GM18508 (cell line): ENCODE measurements around the gene PRICKLE2.

ENCODE experiments used
- ATAC-seq: cut with Tn5 transposase; IDR thresholded peaks from one replicate; pipeline ENCODE4 v1.9.1; 2021; ENCODE audit warnings: moderate number of reproducible peaks; ENCODE audit not compliant: insufficient read depth, unreplicated experiment

PRICKLE2 gene, protein sequence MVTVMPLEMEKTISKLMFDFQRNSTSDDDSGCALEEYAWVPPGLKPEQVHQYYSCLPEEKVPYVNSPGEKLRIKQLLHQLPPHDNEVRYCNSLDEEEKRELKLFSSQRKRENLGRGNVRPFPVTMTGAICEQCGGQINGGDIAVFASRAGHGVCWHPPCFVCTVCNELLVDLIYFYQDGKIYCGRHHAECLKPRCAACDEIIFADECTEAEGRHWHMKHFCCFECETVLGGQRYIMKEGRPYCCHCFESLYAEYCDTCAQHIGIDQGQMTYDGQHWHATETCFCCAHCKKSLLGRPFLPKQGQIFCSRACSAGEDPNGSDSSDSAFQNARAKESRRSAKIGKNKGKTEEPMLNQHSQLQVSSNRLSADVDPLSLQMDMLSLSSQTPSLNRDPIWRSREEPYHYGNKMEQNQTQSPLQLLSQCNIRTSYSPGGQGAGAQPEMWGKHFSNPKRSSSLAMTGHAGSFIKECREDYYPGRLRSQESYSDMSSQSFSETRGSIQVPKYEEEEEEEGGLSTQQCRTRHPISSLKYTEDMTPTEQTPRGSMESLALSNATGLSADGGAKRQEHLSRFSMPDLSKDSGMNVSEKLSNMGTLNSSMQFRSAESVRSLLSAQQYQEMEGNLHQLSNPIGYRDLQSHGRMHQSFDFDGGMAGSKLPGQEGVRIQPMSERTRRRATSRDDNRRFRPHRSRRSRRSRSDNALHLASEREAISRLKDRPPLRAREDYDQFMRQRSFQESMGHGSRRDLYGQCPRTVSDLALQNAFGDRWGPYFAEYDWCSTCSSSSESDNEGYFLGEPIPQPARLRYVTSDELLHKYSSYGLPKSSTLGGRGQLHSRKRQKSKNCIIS

DNA sequence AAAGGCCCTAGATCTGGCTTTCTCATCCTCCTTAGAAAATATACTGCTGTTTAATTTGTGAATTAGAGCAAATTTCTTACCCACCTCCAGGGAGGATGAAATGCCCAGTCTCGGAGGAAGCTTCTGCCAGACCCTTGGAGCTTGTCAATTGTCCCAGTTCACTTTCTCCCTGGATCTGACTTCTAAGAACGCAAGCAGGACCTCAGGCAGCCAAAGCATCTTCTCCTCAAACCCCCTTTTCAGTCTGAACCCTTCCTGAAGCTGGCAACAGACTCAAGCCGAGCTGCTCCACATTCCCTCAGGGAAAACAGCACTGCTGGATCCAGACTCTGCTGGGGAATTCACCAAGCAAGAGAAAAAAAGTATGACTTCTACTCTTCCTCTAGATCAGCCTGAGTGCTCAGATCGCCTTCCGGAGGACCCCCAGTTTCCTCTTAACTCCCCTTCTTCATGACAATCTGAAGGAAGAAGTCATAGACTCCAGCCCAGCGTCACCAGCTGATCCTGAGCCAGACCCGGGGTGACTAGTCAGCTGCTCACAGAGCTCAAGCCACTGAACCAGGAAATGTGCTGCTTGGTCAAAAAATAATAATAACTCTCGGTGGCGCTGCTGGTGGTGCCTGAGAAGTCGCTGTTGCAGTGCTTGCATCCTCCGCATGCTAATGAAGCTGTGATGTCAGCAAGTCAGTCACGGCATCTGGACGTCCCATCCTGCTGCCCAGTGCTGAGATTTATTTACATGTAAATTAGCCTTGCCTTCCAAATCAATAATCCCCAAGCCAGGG, at the start of gene PRICKLE2:
TSS of gene PRICKLE2 (minus strand) at position 641 of the 785 bp plus-strand sequence. CDS start 26,539 bp downstream, outside the sequence.
- no peak for ATAC-seq

GRCh38 chr3:64272842-64273241, 47.6 kb upstream of the PRICKLE2 start:
- no peak for ATAC-seq

DNA sequence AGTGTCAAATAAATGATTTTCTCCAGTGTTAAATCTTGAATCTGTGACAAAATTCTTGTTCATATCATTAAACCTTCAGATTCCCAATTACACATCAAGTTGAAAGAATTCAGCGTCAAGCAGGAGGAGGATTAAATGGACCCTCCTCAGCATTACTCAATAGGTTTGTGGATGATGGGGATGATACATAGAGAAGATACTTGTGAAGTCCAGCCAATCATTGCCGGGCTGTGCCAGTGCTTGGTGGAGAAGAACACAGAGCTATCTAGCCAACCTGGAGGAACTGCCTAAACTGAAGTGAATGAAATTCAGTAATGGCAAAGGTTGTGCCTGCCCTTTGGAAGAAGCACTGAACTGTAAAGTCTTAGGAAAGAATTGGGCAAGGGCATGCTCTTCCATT, 47.0 kb upstream of the PRICKLE2 start:
- ATAC-seq: no peak

GRCh38 chr3:64271631-64272030, 46.4 kb upstream of the PRICKLE2 start:
- no peak for ATAC-seq

DNA sequence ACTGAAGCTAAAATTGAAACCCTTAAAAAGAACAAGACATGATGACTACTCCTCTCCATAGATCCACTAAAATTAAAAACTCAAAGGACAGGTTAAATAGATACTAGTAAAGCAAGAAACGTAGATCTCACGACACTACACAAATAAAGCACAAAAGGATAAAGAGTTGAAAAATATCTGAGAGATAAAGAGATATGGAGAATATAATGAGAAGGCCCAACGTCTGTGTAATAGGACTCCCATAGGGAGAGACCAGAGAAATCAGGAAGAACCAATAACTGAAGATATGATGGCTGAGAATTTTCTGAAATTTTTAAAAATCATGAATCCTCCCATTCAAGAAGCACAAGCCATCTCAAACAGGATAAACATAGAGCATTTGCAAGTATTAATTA, 45.6 kb upstream of the PRICKLE2 start:
- ATAC-seq: no peak

GRCh38 chr3:64270142-64270865, 45.0 kb upstream of the PRICKLE2 start:
- ATAC-seq: no peak

GRCh38 chr3:64268926-64269325, 43.7 kb upstream of the PRICKLE2 start:
- ATAC-seq: no peak

DNA sequence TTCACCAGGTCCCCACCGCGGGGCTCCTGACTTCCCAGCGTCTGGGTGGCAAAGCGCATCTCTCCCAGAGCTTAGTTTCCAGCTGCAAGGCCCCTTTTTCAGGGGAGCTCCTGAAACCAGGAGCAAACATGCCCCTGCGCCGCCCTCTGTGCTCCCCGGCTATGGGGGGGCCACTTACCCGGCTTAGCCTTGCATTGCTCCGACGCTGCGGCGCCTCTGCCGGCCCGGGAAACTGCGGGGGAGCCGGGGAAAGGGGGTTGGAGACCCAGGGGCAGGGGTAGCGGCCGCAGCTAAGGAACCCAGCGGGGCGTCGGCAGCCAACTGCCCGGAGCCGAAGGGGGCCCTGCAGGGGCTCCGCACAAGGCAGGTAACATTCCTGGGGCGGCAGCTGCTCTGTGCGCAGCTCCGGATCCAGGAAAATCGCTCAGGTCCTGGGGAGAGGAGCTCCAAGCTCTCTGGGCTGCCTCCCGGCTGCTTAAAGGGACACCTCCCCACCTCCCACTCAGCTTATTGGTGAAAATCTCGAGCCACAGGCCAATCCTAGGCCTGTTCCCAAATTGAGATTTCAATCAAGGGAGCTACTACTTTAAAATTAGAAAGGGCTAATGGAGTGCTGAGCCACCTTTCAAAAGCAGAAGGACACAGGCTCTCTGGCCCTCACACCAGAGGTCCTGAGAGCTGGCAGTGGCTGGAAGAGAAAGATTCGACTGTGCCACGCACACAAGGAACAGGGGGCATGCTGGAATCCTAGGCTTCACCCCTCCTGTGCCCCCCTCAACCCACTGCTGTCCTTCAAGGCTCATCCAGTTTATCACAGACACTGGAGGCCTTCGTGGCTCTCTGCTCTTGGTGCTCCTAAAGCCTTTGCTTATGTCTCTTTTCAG, 42.7 kb upstream of the PRICKLE2 start:
- ATAC-seq: no peak

DNA sequence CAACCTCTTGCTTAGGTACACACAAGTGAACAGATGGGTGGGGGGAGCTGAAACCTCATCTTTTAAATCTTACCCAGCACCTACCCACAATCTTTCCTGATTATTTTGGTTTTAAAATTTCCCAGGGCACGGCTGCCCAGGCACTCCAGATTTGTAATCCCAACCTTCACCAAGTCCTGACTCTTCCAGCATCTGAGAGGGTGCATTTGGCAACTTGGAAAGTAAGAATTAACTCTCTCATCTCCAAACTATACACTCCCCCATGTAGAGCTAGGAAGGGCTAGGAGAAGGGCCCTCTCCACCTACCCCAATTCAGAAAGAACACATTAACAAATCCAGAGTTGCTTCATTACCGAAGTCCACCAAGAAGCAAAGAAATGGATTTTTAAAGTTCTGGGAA, 41.7 kb upstream of the PRICKLE2 start:
- ATAC-seq: no peak

DNA sequence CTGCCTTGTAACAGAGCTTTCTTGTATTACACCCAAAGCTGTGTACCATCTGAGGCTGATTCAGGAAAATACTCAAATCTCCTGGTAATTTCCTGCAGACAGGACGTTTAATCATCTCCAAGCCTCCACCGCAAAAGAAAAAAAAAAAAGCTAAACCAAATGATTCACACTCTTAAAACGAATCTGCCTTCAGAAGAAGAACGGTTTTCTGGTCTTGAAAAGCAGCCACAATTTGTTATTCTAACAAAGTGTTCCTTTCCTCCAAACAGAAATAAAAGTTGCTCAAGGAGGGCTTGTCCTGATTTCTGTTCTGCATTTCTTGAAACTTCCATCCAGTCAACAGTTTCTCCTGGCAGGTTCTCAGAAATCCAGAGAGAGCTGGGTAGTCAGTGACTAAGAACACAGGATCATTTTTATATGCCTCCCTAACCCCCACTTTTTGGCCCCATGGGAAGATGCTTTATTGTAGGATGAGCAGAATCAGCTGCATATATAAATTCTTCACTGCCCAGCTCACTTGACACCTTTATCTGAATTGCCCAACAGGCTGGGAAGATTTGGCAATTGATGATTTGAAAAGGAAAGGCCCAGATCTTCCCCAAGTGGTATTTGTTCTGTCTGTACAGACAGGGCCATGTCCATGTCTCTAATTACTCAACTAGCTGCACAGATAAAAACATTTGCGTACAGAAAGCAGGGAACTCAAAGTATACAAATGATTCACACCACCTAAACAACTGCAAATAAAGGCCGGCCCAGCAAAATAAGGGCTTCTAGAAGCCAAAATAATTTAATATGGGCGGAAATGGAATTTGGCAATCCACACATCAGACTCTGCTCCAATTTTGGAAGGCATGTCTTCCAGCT, 41.0 kb upstream of the PRICKLE2 start:
- no peak for ATAC-seq

DNA sequence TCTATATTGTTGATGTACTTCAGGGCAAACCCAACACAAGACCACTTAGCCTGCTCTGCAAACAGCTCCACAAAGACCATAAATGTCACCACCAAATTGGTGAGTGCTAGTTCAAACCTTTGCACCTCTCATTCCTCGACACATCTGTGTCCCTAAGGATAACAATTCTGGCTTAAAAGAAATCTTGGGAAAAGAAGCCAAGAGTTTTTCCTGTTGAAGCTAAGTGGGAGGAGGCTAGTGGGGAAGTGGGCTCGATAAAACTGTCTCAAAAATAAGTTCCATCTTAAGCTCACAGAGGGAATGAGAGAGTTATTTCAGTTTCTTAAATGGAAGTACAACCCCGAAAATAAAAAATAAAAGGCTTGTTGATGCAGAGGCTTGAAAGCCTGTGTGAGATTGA, 40.4 kb upstream of the PRICKLE2 start:
- ATAC-seq: no peak

DNA sequence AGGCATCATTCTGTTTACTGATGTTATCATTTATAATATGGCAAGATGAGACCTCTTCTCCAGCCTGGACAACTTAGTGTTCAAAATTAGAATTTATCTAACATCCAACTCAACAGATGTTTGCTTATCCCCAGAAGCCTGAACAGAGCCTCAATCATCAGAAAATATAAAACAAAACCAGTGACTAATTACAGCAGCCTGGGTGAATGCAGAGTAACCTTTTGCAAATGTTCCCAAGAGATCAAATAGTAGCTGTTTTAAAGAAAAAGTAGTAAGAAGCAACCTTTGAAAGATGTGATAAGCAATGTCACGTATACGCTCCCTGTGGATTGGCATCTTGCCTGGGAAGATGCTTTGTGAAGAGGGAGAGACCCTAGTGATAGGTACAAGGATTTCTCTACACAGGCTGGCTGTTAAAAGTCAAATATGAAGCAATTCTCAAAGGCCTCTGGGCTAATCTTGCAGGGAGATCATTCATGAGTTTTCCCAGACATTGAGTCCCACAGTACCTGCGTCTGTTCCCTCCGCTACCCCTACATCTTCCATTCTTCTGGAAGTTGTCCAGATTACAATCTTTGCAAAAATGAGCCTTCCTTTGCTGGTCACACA, 39.3 kb upstream of the PRICKLE2 start:
- ATAC-seq: no peak

GRCh38 chr3:64262574-64263114, 37.4 kb upstream of the PRICKLE2 start:
- no peak for ATAC-seq

DNA sequence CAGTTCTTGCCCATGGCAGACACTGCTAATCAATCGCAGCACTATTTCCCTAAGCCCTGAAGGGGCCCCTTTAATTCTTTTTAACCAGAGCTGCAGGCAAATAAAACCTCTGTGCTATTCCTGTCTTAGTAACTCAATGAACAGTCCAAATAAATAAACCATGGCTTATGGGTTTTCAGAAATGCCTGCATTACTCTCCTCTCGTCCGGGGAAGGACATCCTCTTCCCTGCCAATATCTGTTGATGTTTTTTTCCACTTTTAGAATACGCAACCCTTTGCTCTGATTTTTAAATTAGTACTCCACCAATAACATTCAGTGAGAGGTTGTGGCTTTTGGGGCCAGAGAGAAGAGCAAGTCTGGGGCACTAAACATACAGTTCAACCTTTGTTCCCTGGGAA, 35.2 kb upstream of the PRICKLE2 start:
- ATAC-seq: no peak

DNA sequence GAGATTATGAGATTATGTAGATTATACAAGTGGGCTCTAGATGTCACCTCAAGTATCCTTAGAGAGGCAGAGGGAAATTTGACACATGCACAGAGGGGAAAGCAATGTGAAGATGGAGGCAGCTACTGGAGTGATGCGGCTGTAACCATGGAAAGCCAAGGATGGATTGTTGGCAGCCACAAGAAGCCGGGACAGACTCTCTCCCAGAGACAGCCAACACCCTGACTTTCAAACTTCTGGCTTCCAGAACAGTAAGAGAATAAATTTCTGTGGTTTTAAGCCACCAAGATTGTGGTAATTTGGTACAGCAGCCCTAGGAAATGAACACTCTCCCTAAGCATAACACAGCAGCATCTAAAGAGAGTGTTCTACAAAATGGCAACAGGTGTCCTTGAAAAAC, 34.4 kb upstream of the PRICKLE2 start:
- no peak for ATAC-seq

- ATAC-seq: no peak
Observed at GRCh38 chr3:64257100-64257755, 32.0 kb upstream of the PRICKLE2 start.

- ATAC-seq: no peak
Observed at GRCh38 chr3:64255741-64256340, 30.6 kb upstream of the PRICKLE2 start.
